Endodermal cell (in vitro differentiated cells): ENCODE data around the gene ABCB9. TPM values are rescaled to one million over a fixed set of nuclear protein-coding genes. Genes with fewer than 3 reads are reported as not detected.

Experiments
- DNase-seq: peaks from one replicate; pipeline ENCODE4 v3.0.0-alpha.2; 2017
- H3K27ac ChIP-seq: 2 replicates; pipeline ENCODE4 v1.5.1; 2013; ENCODE audit warnings: mild to moderate bottlenecking, low read depth, low read length, moderate library complexity
- H3K27me3 ChIP-seq: 2 replicates; pipeline ENCODE4 v1.6.1; 2013; ENCODE audit warnings: mild to moderate bottlenecking, low read length, moderate library complexity; ENCODE audit not compliant: insufficient read depth, control insufficient read depth, poor library complexity, severe bottlenecking
- H3K36me3 ChIP-seq: 2 replicates; pipeline ENCODE4 v1.7.0; 2013; ENCODE audit warnings: mild to moderate bottlenecking, low read length, moderate library complexity; ENCODE audit not compliant: control insufficient read depth, insufficient read depth
- H3K4me1 ChIP-seq: one replicate; pipeline ENCODE4 v1.7.0; 2013; ENCODE audit warnings: low read length; ENCODE audit not compliant: control insufficient read depth, insufficient read depth
- H3K4me3 ChIP-seq: 2 replicates; pipeline ENCODE4 v1.5.1; 2013; ENCODE audit warnings: mild to moderate bottlenecking, low read length, moderate library complexity
- H3K9ac ChIP-seq: 2 replicates; pipeline ENCODE4 v1.6.1; 2013; ENCODE audit warnings: mild to moderate bottlenecking, low read length, moderate library complexity; ENCODE audit not compliant: poor library complexity, severe bottlenecking; ENCODE audit errors: extremely low read depth
- H3K9me3 ChIP-seq: 2 replicates; pipeline ENCODE4 v1.6.1; 2013; ENCODE audit warnings: mild to moderate bottlenecking, low read length, moderate library complexity; ENCODE audit not compliant: control insufficient read depth
- H3K27ac Mint-ChIP-seq: 2 replicates; pipeline ENCODE4 v1.8.0; 2020; ENCODE audit warnings: mixed read lengths
- H3K27me3 Mint-ChIP-seq: 2 replicates; pipeline ENCODE4 v1.8.0; 2021; ENCODE audit warnings: mild to moderate bottlenecking, mixed read lengths; ENCODE audit not compliant: insufficient read depth
- H3K36me3 Mint-ChIP-seq: 2 replicates; pipeline ENCODE4 v1.8.0; 2020; ENCODE audit warnings: low read depth, mixed read lengths
- H3K4me1 Mint-ChIP-seq: 2 replicates; pipeline ENCODE4 v1.8.0; 2020; ENCODE audit warnings: mixed read lengths
- H3K4me3 Mint-ChIP-seq: 2 replicates; pipeline ENCODE4 v1.8.0; 2020; ENCODE audit warnings: mild to moderate bottlenecking, moderate library complexity, mixed read lengths
- H3K9me3 Mint-ChIP-seq: 2 replicates; pipeline ENCODE4 v1.8.0; 2020; ENCODE audit warnings: mild to moderate bottlenecking, mixed read lengths
- CTCF ChIP-seq: fragments of 200-600 bp; sonication (generic); conservative IDR thresholded peaks from 2 replicates; pipeline ENCODE4 v1.5.0; 2021; ENCODE audit warnings: antibody characterized with exemption, mild to moderate bottlenecking
- WGBS, 2 experiments: methylation state at CpG; one replicate each; pipeline versions ENCODE4 v1.1.5 to v1.1.7; 2013; ENCODE audit warnings: missing lambda C conversion rate in 2 of 2, mixed read lengths in 1 of 2; ENCODE audit not compliant: insufficient coverage in 1 of 2, insufficient read length in 1 of 2; 5-methylcytosine and 5-hydroxymethylcytosine counted together
- microRNA-seq: library from miRNA; unstranded; fragments of <30 nt; microRNA quantifications from one replicate; pipeline ENCODE4 v1.2.0, GENCODE V29; 2020; ENCODE audit warnings: borderline microRNAs expressed
- total RNA-seq, 2 donors: library from RNA; stranded (reverse); fragmentation: NEBNext Ultra II Directional in 1 of 2; extraction: Animal tissue kit (Norgen Biotek cat#: 25700) in 1 of 2; gene quantifications; 2 replicates in 1 of 2; 3 replicates in 1 of 2; pipeline ENCODE4 v1.2.1, GENCODE V29; 2021

ABCB9 gene
- total RNA-seq, 2 donors from 2014 or later = 5.4 to 6.0 TPM

GRCh38 chr12:122880155-122880667 is 86.1 kb downstream of the ABCB9 start:
- Mint-ChIP-seq H3K4me1 (peaks cover 6% of the 10 kb centered on the region), H3K36me3 (peaks cover 11% of the 10 kb centered on the region), H3K9me3 (no peaks in the 10 kb centered on the region), H3K27me3 (peaks cover 62% of the 10 kb centered on the region), H3K27ac (no peak overlapping the region), H3K4me3 (no peak overlapping the region)
- 85 to 91% methylated on average over 10 of the region's 10 CpGs for WGBS, 2 experiments
- Histone ChIP-seq H3K27ac (no peak overlapping the region), H3K4me1 (no peaks in the 10 kb centered on the region), H3K9me3 (no peaks in the 10 kb centered on the region), H3K9ac (no peak overlapping the region), H3K4me3 (no peak overlapping the region), H3K36me3 (peaks cover 7% of the 10 kb centered on the region), H3K27me3 (peaks cover 24% of the 10 kb centered on the region)
- TF ChIP-seq CTCF = no peak
- DNase-seq = no peak

Small RNA genes lying within 50 kb of the gene (microRNA-seq; reads per million reads assigned to microRNA genes)
- gene MIR4304 = not detected

Other genes starting within 250 kb of the ABCB9 start
- gene HCAR3, start 249.7 kb downstream of the ABCB9 start, total RNA-seq = not detected
- gene HCAR1, start 235.6 kb downstream of the ABCB9 start, total RNA-seq = under 1 TPM in 1 of 2 donors, not detected in 1; 0.04 TPM
- gene DENR, start 213.6 kb downstream of the ABCB9 start, total RNA-seq = 10 to 100 TPM; 85.8 to 86.1 TPM
- 1 to 10 TPM; 1.3 to 1.6 TPM for gene CCDC62, start 191.9 kb downstream of the ABCB9 start, total RNA-seq
- gene HIP1R, start 131.0 kb downstream of the ABCB9 start, total RNA-seq = 10 to 100 TPM; 24.5 to 24.9 TPM
- 10 to 100 TPM; 22.7 to 24.1 TPM for gene VPS37B, start 70.3 kb downstream of the ABCB9 start, total RNA-seq
- 10 to 100 TPM; 17.5 to 19.9 TPM for gene OGFOD2, start 8.8 kb upstream of the ABCB9 start, total RNA-seq
- gene ARL6IP4, start 14.2 kb upstream of the ABCB9 start, total RNA-seq = 100 to 1,000 TPM; 136 to 149 TPM
- gene PITPNM2, start 184.6 kb upstream of the ABCB9 start, total RNA-seq = 10 to 100 TPM in 1 of 2 donors, 1 to 10 TPM in 1; 3.2 to 13.4 TPM